Measurements from ENCODE around the gene GART. TPM values are rescaled to one million over a fixed set of nuclear protein-coding genes. Genes with fewer than 3 reads are reported as not detected.

The GART gene
- total and polyA plus RNA-seq, 10 of the 15 experiments (the other 5 are each of a cell fraction or from before 2014, with no cell fraction given): 44.7 to 178 (median 106) TPM

DNA sequence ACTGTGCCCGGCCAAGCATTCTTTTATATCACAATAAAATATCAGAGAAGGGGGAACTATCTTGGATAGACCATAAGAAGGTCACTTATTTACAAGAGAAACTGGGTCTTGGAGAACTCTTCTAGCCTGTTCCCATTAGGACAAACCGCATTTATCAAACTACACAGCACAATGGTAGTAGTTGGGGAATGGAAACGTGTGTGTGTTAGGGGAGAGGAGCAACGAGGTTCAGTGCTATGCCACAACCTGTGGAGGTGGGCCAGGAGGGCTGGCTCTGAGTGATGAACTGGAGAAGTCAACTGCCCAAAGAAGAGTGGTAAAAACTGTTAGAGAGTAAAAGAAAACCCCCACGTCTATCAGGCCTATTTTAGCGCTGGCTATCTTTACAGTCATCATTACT is 45.0 kb upstream of the GART start (continued):
- TF ChIP-seq, protein P1, sequence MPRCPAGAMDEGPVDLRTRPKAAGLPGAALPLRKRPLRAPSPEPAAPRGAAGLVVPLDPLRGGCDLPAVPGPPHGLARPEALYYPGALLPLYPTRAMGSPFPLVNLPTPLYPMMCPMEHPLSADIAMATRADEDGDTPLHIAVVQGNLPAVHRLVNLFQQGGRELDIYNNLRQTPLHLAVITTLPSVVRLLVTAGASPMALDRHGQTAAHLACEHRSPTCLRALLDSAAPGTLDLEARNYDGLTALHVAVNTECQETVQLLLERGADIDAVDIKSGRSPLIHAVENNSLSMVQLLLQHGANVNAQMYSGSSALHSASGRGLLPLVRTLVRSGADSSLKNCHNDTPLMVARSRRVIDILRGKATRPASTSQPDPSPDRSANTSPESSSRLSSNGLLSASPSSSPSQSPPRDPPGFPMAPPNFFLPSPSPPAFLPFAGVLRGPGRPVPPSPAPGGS (IDR thresholded peaks at IDR 0.05; ENCODE audit: borderline replicate concordance, insufficient read depth, low read depth, low read length, poor library complexity, severe bottlenecking): no peak
- TF ChIP-seq ATF2 (IDR thresholded peaks at IDR 0.05; ENCODE audit: low read length): no peak

- ChIA-PET POLR2A (interaction anchor here (0.6 to 2.6 kb wide), 2 partner anchors 11 to 30 kb away, joined by 3 to 7 read pairs; no protein-coding TSS in a partner anchor), RAD21 (ENCODE audit: unreplicated experiment) (interaction anchor here (0.8 to 1.4 kb wide), 3 partner anchors 10 to 387 kb away, joined by 3 to 7 read pairs (median 4); no protein-coding TSS in a partner anchor), CTCF (interaction anchor here (2.2 kb wide), 1 partner anchor 21 kb away, joined by 11 read pairs; no protein-coding TSS in a partner anchor), SMC1A (ENCODE audit: uncharacterized antibody, unreplicated experiment) (interaction anchor here (1.3 kb wide), 1 partner anchor 39 kb away, joined by 4 read pairs; no protein-coding TSS in a partner anchor)
- no peaks in the 10 kb centered on the region for H3K4me1 ChIP-seq (ENCODE audit: control insufficient read depth, insufficient read depth, low read length)
- no peak overlapping the region for H3K4me3 ChIP-seq
- no peaks in the 10 kb centered on the region for H3K27me3 ChIP-seq (replicated peaks in 1 of 2; ENCODE audit: control insufficient read depth in 2 of 2, insufficient read depth in 2 of 2, low read length in 1 of 2)
- H3K4me2 ChIP-seq (ENCODE audit: control insufficient read depth, insufficient read depth): no peak overlapping the region
- no peak overlapping the region for H3K9ac ChIP-seq (ENCODE audit: control insufficient read depth, insufficient read depth, low read length)
- H2AFZ ChIP-seq (ENCODE audit: control insufficient read depth, low read depth, low read length): no peak overlapping the region
- 95% methylated on average over 3 of the region's 3 CpGs for WGBS (ENCODE audit: insufficient coverage, insufficient replicate concordance, low lambda C conversion rate, missing lambda C conversion rate)
- H3K79me2 ChIP-seq (ENCODE audit: control insufficient read depth, insufficient read depth, low read length): peaks cover 28% of the 10 kb centered on the region
- FAIRE-seq (no peak), ATAC-seq (no peak), DNase-seq (ENCODE audit: low read depth, low spot score) (no peak)
- TF ChIP-seq, protein P2, sequence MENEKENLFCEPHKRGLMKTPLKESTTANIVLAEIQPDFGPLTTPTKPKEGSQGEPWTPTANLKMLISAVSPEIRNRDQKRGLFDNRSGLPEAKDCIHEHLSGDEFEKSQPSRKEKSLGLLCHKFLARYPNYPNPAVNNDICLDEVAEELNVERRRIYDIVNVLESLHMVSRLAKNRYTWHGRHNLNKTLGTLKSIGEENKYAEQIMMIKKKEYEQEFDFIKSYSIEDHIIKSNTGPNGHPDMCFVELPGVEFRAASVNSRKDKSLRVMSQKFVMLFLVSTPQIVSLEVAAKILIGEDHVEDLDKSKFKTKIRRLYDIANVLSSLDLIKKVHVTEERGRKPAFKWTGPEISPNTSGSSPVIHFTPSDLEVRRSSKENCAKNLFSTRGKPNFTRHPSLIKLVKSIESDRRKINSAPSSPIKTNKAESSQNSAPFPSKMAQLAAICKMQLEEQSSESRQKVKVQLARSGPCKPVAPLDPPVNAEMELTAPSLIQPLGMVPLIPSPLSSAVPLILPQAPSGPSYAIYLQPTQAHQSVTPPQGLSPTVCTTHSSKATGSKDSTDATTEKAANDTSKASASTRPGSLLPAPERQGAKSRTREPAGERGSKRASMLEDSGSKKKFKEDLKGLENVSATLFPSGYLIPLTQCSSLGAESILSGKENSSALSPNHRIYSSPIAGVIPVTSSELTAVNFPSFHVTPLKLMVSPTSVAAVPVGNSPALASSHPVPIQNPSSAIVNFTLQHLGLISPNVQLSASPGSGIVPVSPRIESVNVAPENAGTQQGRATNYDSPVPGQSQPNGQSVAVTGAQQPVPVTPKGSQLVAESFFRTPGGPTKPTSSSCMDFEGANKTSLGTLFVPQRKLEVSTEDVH (IDR thresholded peaks at IDR 0.05; ENCODE audit: low read depth, partially characterized antibody): no peak
- no peak for TF ChIP-seq NRF1 (conservative IDR thresholded peaks at IDR 0.05; ENCODE audit: low read depth, low read length)
- TF ChIP-seq CHD1 (IDR thresholded peaks at IDR 0.05; ENCODE audit: low read depth, low read length): no peak
- TF ChIP-seq ATF7 (IDR thresholded peaks at IDR 0.05; ENCODE audit: low read depth): no peak
- TF ChIP-seq NFXL1 (IDR thresholded peaks at IDR 0.05; ENCODE audit: borderline replicate concordance): no peak
- BruUV-seq (replicated peaks): no TSS peak
- intact Hi-C loops (cut with micrococcal nuclease; ENCODE audit: unreplicated experiment): no loop called here
- H3K27ac ChIP-seq (ENCODE audit: control insufficient read depth, insufficient read depth): no peak overlapping the region
- in situ Hi-C loops (cut with MboI): no loop called here
- H3K36me3 ChIP-seq (ENCODE audit: control insufficient read depth in 2 of 2, insufficient read depth in 2 of 2, low read length in 1 of 2): peaks cover 0 to 3% of the 10 kb centered on the region in 2 experiments; a peak in 2 of 4 replicates
- no peaks in the 10 kb centered on the region for H3K9me3 ChIP-seq (replicated peaks; ENCODE audit: control insufficient read depth, insufficient read depth, low read length)
- H4K20me1 ChIP-seq (ENCODE audit: control insufficient read depth, insufficient read depth): no peaks in the 10 kb centered on the region
Measured at GRCh38 chr21:33584455-33584854, 42.5 kb upstream of the GART start.

Data from GM12878 (cell line).